ENCODE measurements around the gene HOXB3.

HOXB3 gene

DNA sequence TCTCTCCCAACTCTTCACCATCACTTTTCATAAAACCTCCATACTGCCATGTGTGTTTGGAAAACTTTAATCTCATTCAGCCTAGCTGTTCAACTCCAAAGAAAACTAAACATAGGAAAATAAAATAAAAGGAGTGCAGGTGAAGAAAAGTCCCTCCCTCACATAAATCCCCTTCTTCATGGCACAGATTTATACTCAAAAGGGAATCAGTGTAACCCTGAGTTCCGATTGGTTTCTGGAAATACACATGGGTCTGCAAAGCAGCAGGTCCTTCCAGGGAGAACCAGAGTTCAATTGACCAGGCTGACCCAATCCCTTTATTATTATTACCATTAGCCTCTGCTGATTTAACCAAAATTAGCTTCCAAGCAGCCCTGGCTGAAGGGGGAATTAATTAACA, 36.2 kb downstream of the HOXB3 start:
- Histone ChIP-seq H3K4me3 (ENCODE audit: low read depth in 1 of 2, low read length in 2 of 2) (peak overlapping the region in 1 of 2 donors; percentile 73), H3K9me3 (ENCODE audit: low read length) (no peaks in the 10 kb centered on the region), H3K27me3 (ENCODE audit: control insufficient read depth in 1 of 2, insufficient read depth in 2 of 2, low read length in 2 of 2) (no peaks in the 10 kb centered on the region), H3K9ac (ENCODE audit: low read length) (peak overlapping the region; percentile 69), H3K36me3 (ENCODE audit: insufficient read depth, low read length) (peaks cover 7% of the 10 kb centered on the region), H3K27ac (ENCODE audit: low read depth, low read length) (peak overlapping the region; percentile 99), H3K4me1 (ENCODE audit: insufficient read depth, low read length) (peaks cover 74% of the 10 kb centered on the region)

DNA sequence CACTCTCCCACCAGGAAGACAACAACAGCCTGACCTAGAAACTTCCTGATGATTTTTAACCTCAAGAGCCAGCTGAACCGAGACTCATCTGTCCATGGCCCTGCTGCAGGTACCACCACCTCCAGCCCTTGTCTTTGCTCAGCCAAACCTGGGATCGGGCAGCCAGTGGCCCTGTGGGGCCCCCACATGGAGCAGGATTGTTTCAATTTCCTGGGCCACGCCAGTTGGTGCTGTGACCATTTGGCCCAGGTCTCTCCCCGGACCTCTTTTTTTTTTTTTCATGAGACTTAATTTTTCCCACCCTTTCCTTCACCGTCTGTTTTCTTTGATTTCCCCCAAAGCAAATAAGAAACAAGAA, 36.9 kb downstream of the HOXB3 start:
- Histone ChIP-seq H3K9me3 (ENCODE audit: low read length) (no peaks in the 10 kb centered on the region), H3K27me3 (ENCODE audit: control insufficient read depth in 1 of 2, insufficient read depth in 2 of 2, low read length in 2 of 2) (no peaks in the 10 kb centered on the region), H3K27ac (ENCODE audit: low read depth, low read length) (peak overlapping the region; percentile 99), H3K4me3 (ENCODE audit: low read depth in 1 of 2, low read length in 2 of 2) (peak overlapping the region in 1 of 2 donors; percentile 25), H3K9ac (ENCODE audit: low read length) (peak overlapping the region; percentile 61), H3K36me3 (ENCODE audit: insufficient read depth, low read length) (peaks cover 7% of the 10 kb centered on the region), H3K4me1 (ENCODE audit: insufficient read depth, low read length) (peaks cover 74% of the 10 kb centered on the region)

DNA sequence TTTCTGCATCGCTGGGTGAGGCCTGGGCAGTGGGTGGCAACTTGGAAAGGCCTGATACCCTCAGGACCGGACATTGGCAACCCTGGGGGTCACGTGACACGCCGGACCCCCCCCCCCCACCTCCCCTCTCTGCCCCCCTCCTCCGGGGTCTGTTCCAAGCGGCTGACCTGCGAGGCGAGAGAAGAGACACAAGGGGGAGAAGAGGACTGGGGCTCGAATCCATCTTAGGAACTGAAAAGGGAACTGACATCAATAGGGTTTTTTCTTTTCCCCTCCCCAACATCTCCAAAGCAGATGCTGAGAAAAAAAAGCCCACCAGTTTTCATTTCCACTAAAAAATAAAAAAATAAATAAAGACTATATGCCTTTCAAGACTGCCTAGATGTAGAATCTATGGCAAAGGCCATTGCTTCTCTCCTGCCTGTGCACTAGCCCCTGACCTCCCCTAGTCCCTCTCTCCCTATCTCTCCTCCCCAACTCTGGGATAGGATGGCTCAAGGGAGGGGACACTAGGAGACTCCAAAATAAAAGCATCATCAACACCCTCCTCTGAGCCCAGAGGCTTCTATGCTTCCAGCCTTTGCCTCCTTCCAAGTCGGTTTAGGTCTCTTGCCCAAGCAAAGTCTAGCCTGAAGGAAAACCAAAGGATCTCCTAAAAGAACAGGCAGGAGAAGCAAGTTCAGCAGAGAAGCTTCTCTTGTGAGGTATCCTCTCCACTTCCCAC, 37.4 kb downstream of the HOXB3 start:
- no peaks in the 10 kb centered on the region for H3K9me3 ChIP-seq (ENCODE audit: low read length)
- peaks cover 74% of the 10 kb centered on the region for H3K4me1 ChIP-seq (ENCODE audit: insufficient read depth, low read length)
- H3K9ac ChIP-seq (ENCODE audit: low read length) = peak overlapping the region; percentile 61
- no peaks in the 10 kb centered on the region for H3K27me3 ChIP-seq (ENCODE audit: control insufficient read depth in 1 of 2, insufficient read depth in 2 of 2, low read length in 2 of 2)
- peak overlapping the region; percentile 2 to 41 for H3K4me3 ChIP-seq (ENCODE audit: low read depth in 1 of 2, low read length in 2 of 2)
- H3K36me3 ChIP-seq (ENCODE audit: insufficient read depth, low read length) = peaks cover 7% of the 10 kb centered on the region
- peak overlapping the region; percentile 99 for H3K27ac ChIP-seq (ENCODE audit: low read depth, low read length)

DNA sequence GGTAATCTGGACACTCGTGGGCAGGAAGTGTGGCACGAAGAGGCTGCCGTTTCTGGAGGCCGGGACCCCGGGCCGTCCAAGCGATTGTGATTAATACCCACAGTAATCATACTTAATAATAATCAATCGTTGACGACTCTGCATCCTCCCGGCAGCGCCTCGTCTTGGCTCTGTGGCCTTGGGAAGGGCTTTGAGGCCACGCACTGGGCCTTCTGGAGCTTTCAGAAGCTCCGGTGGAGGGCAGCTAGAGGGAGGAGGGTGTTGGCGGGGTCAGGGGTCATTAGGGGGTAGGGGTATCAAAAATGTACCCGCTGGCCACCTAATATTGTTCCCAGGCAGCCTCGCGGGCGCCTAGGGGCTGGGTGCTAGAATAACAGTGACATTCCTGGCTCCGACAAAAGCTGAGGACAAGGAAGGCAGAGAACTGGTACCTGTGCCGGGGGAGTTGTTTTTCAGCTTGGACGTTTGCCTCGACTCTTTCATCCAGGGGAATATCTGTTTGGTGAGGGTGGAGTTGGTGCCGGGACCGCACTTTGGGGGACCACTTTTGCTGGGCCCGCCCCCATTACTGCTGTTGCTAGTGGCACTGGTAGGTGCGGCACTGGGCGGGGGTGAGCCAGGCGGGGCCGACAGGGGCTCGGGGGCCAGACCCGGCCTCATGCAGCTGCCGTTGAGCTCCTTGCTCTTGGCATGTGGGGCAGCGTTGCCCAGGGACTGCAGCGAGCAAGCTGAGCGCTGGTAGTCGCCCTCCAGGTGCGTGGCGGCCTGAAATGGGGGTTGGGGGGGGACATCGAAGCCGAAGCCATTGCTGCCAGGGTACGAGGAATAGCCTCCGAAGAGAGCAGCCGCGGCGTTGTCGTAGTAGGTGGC, 38.2 kb downstream of the HOXB3 start:
- Histone ChIP-seq H3K27ac (ENCODE audit: low read depth, low read length) (peak overlapping the region; percentile 99), H3K27me3 (ENCODE audit: control insufficient read depth in 1 of 2, insufficient read depth in 2 of 2, low read length in 2 of 2) (no peaks in the 10 kb centered on the region), H3K9ac (ENCODE audit: low read length) (peak overlapping the region; percentile 65), H3K4me1 (ENCODE audit: insufficient read depth, low read length) (peaks cover 73% of the 10 kb centered on the region), H3K9me3 (ENCODE audit: low read length) (no peaks in the 10 kb centered on the region), H3K36me3 (ENCODE audit: insufficient read depth, low read length) (peaks cover 7% of the 10 kb centered on the region), H3K4me3 (ENCODE audit: low read depth in 1 of 2, low read length in 2 of 2) (peak overlapping the region; percentile 2 to 41)

DNA sequence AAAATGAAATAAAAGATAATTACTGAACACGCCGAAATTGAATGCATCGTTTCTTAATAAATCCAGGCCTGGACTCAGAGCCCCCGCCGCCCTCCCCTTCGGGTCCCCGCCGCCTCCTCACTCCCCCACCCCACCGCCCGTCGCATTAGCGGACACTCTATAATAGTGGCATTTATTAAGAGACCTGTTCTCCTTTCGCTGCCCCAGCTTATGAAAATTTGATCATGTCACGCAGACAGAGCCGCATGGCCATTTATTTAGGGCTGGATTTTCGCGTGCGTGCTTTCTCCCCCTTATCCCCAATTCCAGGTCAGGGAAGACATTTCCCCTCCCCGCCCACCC, 38.9 kb downstream of the HOXB3 start:
- H3K27me3 ChIP-seq (ENCODE audit: control insufficient read depth in 1 of 2, insufficient read depth in 2 of 2, low read length in 2 of 2) = no peaks in the 10 kb centered on the region
- H3K9ac ChIP-seq (ENCODE audit: low read length) = peak overlapping the region; percentile 65
- H3K27ac ChIP-seq (ENCODE audit: low read depth, low read length) = peak overlapping the region; percentile 99
- H3K9me3 ChIP-seq (ENCODE audit: low read length) = no peaks in the 10 kb centered on the region
- H3K4me1 ChIP-seq (ENCODE audit: insufficient read depth, low read length) = peaks cover 73% of the 10 kb centered on the region
- H3K4me3 ChIP-seq (ENCODE audit: low read depth in 1 of 2, low read length in 2 of 2) = no peak overlapping the region
- peaks cover 7% of the 10 kb centered on the region for H3K36me3 ChIP-seq (ENCODE audit: insufficient read depth, low read length)

DNA sequence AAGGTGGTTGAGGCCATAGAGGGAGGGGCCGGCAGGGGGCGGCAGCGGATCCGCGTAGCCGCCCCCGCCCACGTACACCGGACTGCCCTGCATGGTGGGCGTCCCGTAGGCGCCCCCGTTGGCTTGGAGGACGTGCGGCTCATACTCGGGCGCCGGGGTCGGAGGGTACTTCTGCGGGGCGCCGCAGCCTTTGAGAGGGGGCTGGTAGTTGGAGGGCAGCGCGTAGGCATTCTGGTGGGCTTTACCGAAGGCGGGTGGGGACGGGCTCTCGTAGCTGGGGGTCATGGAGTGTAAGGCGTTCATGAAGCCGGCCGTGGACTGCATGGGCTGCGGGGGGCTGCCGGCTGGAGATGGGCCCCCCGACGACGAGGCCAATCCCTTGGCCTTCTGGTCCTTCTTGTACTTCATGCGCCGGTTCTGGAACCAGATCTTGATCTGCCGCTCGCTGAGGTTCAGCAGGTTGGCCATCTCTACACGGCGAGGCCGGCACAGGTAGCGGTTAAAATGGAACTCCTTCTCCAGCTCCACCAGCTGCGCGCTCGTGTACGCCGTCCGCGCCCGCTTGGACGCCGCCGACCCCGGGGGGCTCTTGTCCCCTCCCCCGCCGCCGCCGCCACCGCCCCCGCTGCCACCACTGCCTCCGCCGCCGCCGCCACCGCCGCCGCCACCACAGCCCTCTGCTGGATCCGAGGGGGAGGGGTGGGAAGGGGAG, 39.4 kb downstream of the HOXB3 start:
- H3K4me3 ChIP-seq (ENCODE audit: low read depth in 1 of 2, low read length in 2 of 2) = peak overlapping the region; percentile 22 to 44

DNA sequence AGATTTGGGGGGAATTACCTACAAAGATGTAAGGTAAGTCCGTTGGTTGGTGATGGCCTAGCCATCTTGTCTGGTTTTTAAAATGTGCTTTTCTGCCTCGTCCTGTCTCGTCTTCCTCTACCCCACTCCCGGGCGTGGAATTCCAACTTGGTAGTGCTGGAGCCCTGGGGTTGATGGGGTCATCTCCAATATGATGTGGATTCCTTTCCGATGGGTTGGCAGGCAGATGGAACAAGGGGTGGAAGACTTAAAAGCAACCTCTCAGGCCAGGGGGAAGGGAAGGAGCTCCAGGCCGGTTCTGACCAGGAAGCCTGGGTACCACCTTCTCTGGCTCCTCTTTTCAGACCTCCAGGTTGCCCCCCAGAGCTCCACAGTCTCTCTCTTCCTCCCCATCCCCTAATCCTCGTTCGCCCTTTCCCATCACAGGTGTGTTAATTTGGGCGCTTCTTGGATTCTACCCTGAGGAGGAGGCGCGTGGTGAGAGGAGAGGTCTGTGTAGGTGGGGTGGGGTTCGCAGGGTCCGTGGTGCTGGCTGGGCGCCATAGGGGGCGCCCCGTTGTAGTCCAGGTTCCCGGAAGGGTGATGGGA, 40.0 kb downstream of the HOXB3 start:
- H3K9ac ChIP-seq (ENCODE audit: low read length) = peak overlapping the region; percentile 50
- H3K27me3 ChIP-seq (ENCODE audit: control insufficient read depth in 1 of 2, insufficient read depth in 2 of 2, low read length in 2 of 2) = no peaks in the 10 kb centered on the region
- H3K4me1 ChIP-seq (ENCODE audit: insufficient read depth, low read length) = peaks cover 80% of the 10 kb centered on the region
- peaks cover 7% of the 10 kb centered on the region for H3K36me3 ChIP-seq (ENCODE audit: insufficient read depth, low read length)
- peak overlapping the region in 1 of 2 donors; percentile 44 for H3K4me3 ChIP-seq (ENCODE audit: low read depth in 1 of 2, low read length in 2 of 2)
- peak overlapping the region; percentile 99 for H3K27ac ChIP-seq (ENCODE audit: low read depth, low read length)
- no peaks in the 10 kb centered on the region for H3K9me3 ChIP-seq (ENCODE audit: low read length)

More for the DNA sequence above, 39.4 kb downstream of the HOXB3 start:
- H3K36me3 ChIP-seq (ENCODE audit: insufficient read depth, low read length) = peaks cover 7% of the 10 kb centered on the region
- H3K9ac ChIP-seq (ENCODE audit: low read length) = peak overlapping the region; percentile 50
- peak overlapping the region; percentile 99 for H3K27ac ChIP-seq (ENCODE audit: low read depth, low read length)
- H3K27me3 ChIP-seq (ENCODE audit: control insufficient read depth in 1 of 2, insufficient read depth in 2 of 2, low read length in 2 of 2) = no peaks in the 10 kb centered on the region
- peaks cover 73% of the 10 kb centered on the region for H3K4me1 ChIP-seq (ENCODE audit: insufficient read depth, low read length)
- no peaks in the 10 kb centered on the region for H3K9me3 ChIP-seq (ENCODE audit: low read length)

DNA sequence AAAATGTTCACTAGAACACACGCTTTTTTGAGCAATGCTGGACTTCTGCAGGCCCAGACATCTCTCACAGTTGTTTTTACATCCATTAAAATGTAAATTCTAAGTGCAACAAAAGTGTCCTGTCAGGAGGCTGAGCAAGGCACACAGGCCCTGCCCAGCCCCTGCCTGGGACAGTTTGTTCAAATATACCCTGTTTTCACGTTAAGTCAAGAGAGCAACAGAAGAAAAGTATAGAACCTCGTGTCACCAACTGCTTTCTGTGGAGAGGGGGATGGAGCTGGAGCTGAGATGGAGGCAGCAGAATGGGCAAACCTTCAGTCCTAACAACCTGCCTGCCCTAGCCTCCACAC, 40.8 kb downstream of the HOXB3 start:
- Histone ChIP-seq H3K4me1 (ENCODE audit: insufficient read depth, low read length) (peaks cover 83% of the 10 kb centered on the region), H3K9me3 (ENCODE audit: low read length) (no peaks in the 10 kb centered on the region), H3K4me3 (ENCODE audit: low read depth in 1 of 2, low read length in 2 of 2) (no peak overlapping the region), H3K36me3 (ENCODE audit: insufficient read depth, low read length) (peaks cover 7% of the 10 kb centered on the region), H3K27me3 (ENCODE audit: control insufficient read depth in 1 of 2, insufficient read depth in 2 of 2, low read length in 2 of 2) (no peaks in the 10 kb centered on the region), H3K27ac (ENCODE audit: low read depth, low read length) (peak overlapping the region; percentile 99), H3K9ac (ENCODE audit: low read length) (peak overlapping the region; percentile 71)

DNA sequence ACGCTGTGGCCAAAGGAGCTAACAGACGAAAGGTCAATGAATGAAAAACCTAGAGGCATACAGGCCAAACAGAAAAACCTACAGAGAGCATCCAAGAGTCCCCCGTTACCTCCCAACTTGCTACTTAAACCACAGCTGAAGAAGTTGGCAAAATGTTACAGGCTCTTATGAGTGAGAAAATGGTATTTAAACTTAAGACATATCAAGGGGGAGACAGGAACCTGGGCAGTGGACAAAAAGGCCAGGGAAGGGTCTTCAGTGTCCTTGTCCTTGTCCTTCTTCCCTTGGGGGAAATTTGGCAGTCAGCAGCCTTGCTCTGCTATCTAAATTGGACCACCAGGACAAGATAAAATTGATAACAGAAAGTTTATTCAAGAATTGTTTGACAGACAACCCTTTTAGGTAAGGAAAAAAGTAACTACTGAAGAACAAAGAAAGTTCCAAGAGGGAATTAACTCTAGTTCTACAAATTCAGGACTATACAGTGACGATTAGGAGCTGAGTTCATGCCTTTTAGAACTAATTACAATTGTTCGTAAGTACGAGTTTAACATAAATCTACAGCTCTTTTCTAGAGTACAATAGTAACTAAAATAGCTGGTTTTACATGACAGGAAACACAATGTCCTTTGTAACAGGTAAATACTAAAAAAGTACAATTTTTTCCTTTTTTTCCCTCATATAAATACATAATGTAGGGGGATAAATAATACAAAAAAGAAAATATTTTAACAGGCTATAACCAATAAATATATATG, 41.3 kb downstream of the HOXB3 start:
- H3K9me3 ChIP-seq (ENCODE audit: low read length) = no peaks in the 10 kb centered on the region
- peaks cover 7% of the 10 kb centered on the region for H3K36me3 ChIP-seq (ENCODE audit: insufficient read depth, low read length)
- peak overlapping the region in 1 of 2 donors; percentile 41 for H3K4me3 ChIP-seq (ENCODE audit: low read depth in 1 of 2, low read length in 2 of 2)
- peaks cover 80% of the 10 kb centered on the region for H3K4me1 ChIP-seq (ENCODE audit: insufficient read depth, low read length)
- H3K27me3 ChIP-seq (ENCODE audit: control insufficient read depth in 1 of 2, insufficient read depth in 2 of 2, low read length in 2 of 2) = no peaks in the 10 kb centered on the region
- H3K27ac ChIP-seq (ENCODE audit: low read depth, low read length) = peak overlapping the region; percentile 99
- H3K9ac ChIP-seq (ENCODE audit: low read length) = peak overlapping the region; percentile 71

DNA sequence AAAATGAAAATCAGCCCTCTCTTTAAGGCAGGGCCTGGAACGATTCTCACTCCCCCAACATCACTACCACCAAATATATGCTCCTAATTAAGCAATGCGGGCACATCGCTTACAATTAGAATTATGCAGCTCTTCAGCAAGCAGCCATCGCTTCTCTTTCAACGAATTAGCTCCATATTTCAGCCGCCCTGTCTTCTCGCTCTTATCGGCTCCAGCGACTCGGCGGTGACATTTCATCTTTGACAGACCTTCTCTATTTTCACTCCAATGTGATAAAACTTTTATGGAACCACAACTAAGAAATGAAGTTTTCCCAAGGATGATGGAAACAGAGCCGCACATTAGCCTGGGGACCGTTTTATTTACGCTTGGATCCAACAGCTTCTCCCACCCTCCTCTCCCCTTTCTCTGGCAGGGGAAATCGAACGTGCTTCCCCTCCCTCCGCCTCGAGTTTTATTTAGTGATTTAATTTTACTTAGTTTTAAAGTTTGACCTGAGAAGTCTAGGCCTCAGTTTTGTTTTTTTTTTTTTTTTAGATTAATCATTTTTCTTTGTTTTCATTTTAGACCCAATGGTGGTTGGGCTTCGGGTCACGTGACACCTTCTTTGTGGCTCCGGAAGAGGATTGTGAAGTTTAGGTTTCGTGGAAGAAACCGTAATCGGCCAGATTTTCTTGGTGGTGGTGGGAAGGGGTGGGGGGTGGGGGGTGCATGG, 42.1 kb downstream of the HOXB3 start:
- H3K27ac ChIP-seq (ENCODE audit: low read depth, low read length) = peak overlapping the region; percentile 99
- H3K4me1 ChIP-seq (ENCODE audit: insufficient read depth, low read length) = peaks cover 72% of the 10 kb centered on the region
- peak overlapping the region; percentile 6 to 49 for H3K4me3 ChIP-seq (ENCODE audit: low read depth in 1 of 2, low read length in 2 of 2)
- no peaks in the 10 kb centered on the region for H3K9me3 ChIP-seq (ENCODE audit: low read length)
- peaks cover 7% of the 10 kb centered on the region for H3K36me3 ChIP-seq (ENCODE audit: insufficient read depth, low read length)
- peak overlapping the region; percentile 71 for H3K9ac ChIP-seq (ENCODE audit: low read length)
- no peaks in the 10 kb centered on the region for H3K27me3 ChIP-seq (ENCODE audit: control insufficient read depth in 1 of 2, insufficient read depth in 2 of 2, low read length in 2 of 2)

All from muscle layer of colon (tissue), 2 donors.